Pancreas (tissue), 10 donors: ENCODE results near the gene BCL11A. TPM values are rescaled to one million over a fixed set of nuclear protein-coding genes. Genes with fewer than 3 reads are reported as not detected.

ENCODE experiments used
- ATAC-seq, 4 donors: fragments of 200-7000 bp; cut with Tn5 transposase; one replicate each; pipeline versions ENCODE4 v1.8.0 to v1.9.1; 2020; ENCODE audit warnings: mild to moderate bottlenecking in 4 of 4, moderate library complexity in 4 of 4
- DNase-seq, 6 donors: peaks; one replicate each; pipeline ENCODE4 v3.0.0-alpha.2; 2020
- FAIRE-seq: peaks from 2 replicates; lab custom pipeline; 2012; peaks lifted over from hg19 to GRCh38; lab: Jason Lieb, UNC
- H3K27ac ChIP-seq, 4 donors: fragments of 200-600 bp; sonication (generic); 1 replicate in 3 of 4; 2 replicates in 1 of 4; pipeline versions ENCODE4 v1.5.0 to v1.8.0; 2020
- H3K27me3 ChIP-seq, 4 donors: fragments of 200-600 bp; one replicate each; pipeline ENCODE4 v1.8.0; 2021
- H3K36me3 ChIP-seq, 3 donors: fragments of 200-600 bp; sonication (generic) in 1 of 3; one replicate each; pipeline versions ENCODE4 v1.5.0 to v1.8.0; 2020 to 2021
- H3K4me1 ChIP-seq, 3 donors: fragments of 200-600 bp; one replicate each; pipeline ENCODE4 v1.8.0; 2021
- H3K4me3 ChIP-seq, 4 donors: fragments of 200-600 bp; sonication (generic) in 2 of 4; one replicate each; pipeline versions ENCODE4 v1.5.0 to v1.8.0; 2020 to 2021
- H3K9me3 ChIP-seq, 4 donors: fragments of 200-600 bp; one replicate each; pipeline ENCODE4 v1.8.0; 2021
- CTCF ChIP-seq, 4 donors: fragments of 200-600 bp; sonication (generic) in 3 of 4; IDR thresholded peaks; one replicate each; pipeline versions ENCODE4 v1.5.0 to v1.8.0; 2021; ENCODE audit warnings: antibody characterized with exemption in 4 of 4
- WGBS, 2 donors: extraction: QIAGEN DNeasy Blood & Tissue Kit; methylation state at CpG; one replicate each; pipeline ENCODE4 v1.1.7; 2013; 5-methylcytosine and 5-hydroxymethylcytosine counted together
- intact Hi-C, 3 donors: fragments of 100-400 bp; cut with DNase I; formaldehyde crosslinking; loops; one replicate each; pipeline versions ENCODE4 v1.11.1 to v1.14.2; 2022
- polyA plus RNA-seq, 2 donors: library from polyadenylated mRNA; stranded (reverse); fragments of 200-250 nt; gene quantifications; one replicate each; pipeline ENCODE4 v1.2.3, GENCODE V29; 2013
- total RNA-seq, 6 donors: library from RNA; stranded (reverse); fragmentation: NEBNext Ultra II Directional in 4 of 6; extraction: Animal tissue kit (Norgen Biotek cat#: 25700) in 4 of 6; gene quantifications; one replicate each; pipeline versions ENCODE4 v1.2.1 to v1.2.4, GENCODE V29; 2021 to 2023
- donor health status: healthy with polysubstance abuse.
- donor health status: DM: no; HTN: no; CAD: no; lungs with moderate emphysema.
- donor health status: DM: no; HTN: no; CAD: no.
- donor health status: control.
- donor health status: control.
- donor health status: Bipolar disorder and iron deficiency.
- donor health status: DM: yes; HTN: yes; CAD: no.
- donor health status: DM: no; HTN: no; CAD: no.
- donor health status: DM: no; HTN: no; CAD: no.
- donor health status: DM: yes; HTN: yes; CAD: no.

Gene BCL11A
- total and polyA plus RNA-seq, 8 donors: 4.4 to 16.1 (median 11.7) TPM

DNA sequence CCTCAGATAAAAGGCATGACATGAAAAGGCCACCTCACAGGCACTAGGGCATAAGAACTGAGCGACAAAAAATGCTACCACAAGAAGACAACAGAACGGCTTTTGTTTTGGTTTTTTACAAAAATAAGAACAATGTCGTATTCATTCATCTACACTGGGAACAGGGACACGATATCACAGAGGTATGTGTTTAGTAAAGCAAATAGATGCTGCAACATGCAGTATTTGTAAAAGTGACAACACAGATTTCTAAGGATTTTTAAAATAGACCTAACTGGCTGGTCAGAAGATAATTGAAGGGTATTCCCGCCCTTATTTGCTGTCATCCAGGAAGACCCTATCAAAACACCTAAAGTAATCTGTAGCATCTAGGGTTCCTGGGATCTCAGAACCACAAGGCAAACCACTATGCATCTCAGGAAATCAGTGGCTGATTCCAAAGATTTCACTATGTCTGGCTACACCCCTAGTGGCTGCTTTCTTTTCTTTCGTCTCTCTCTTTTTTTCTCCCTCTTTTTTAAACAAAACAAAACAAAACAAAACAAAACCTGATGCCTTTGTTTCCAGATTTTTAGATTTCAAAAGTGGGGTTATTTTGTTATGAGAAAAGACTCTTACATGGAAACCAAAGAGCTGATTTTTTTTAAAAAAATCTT, 97.2 kb downstream of the BCL11A start:
- no peak for FAIRE-seq
- Histone ChIP-seq H3K4me3 (no peak overlapping the region), H3K36me3 (peaks cover 0 to 11% (median 8%) of the 10 kb centered on the region in 3 donors), H3K27me3 (no peaks in the 10 kb centered on the region), H3K9me3 (no peaks in the 10 kb centered on the region), H3K27ac (no peak overlapping the region), H3K4me1 (no peaks in the 10 kb centered on the region)
- ATAC-seq: no peak
- intact Hi-C loops: no loop called here
- 88 to 91% methylated on average over 6 of the region's 6 CpGs for WGBS, 2 donors
- no peak for TF ChIP-seq CTCF (IDR thresholded peaks at IDR 0.05)
- DNase-seq: no peak

DNA sequence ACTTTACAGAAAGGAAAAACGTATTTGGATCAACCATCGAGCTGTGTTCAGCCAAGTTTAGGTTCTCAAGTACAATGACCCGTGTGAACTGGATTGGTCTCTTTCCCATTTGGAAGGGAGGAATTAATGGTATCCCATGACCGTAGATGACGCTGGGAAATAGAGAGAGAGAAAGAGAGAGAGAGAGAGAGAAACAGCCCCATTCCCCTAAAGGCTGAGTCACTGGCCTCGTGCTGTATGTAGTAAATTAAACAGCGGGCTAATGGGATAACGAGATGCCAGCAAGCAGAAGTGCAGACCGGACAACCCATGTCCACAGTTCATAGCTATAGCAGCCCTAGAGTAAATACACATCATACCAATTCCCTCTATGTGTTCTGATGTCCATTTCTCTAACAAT, 99.6 kb downstream of the BCL11A start:
- no peaks in the 10 kb centered on the region for H3K4me1 ChIP-seq
- 94 to 95% methylated on average over 9 of the region's 9 CpGs for WGBS, 2 donors
- H3K9me3 ChIP-seq: no peaks in the 10 kb centered on the region
- intact Hi-C loops: no loop called here
- no peak overlapping the region for H3K27ac ChIP-seq
- H3K36me3 ChIP-seq: no peaks in the 10 kb centered on the region
- no peak overlapping the region for H3K4me3 ChIP-seq
- ATAC-seq: no peak
- DNase-seq: no peak
- no peak for FAIRE-seq
- TF ChIP-seq CTCF (IDR thresholded peaks at IDR 0.05): no peak
- no peaks in the 10 kb centered on the region for H3K27me3 ChIP-seq

DNA sequence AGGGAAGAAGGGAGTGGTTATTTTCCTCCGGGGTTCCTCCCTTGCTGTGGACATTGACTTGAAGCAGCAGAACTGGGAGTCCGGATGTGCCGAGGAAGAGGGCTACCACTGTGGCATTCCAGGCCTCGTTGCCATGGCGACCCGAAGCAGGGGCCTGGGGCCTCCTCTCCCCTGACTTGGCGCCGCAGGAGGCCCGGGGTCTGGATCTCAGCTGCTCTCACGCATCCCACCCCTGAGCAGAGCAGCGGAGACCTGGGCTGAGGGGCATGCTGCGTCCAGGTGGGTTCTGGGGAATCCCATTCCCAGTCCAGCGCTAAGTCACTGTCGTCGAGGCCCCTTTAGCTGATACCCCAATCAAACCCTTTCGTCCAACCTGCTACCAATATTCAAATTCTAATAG, 100.2 kb downstream of the BCL11A start:
- Histone ChIP-seq H3K9me3 (no peaks in the 10 kb centered on the region), H3K4me1 (no peaks in the 10 kb centered on the region), H3K4me3 (no peak overlapping the region), H3K36me3 (no peaks in the 10 kb centered on the region), H3K27me3 (no peaks in the 10 kb centered on the region), H3K27ac (no peak overlapping the region)
- intact Hi-C loops: no loop called here
- ATAC-seq (no peak), DNase-seq (no peak), FAIRE-seq (no peak)
- no peak for TF ChIP-seq CTCF (IDR thresholded peaks at IDR 0.05)
- WGBS, 2 donors: 87 to 91% methylated on average over 16 of the region's 16 CpGs

DNA sequence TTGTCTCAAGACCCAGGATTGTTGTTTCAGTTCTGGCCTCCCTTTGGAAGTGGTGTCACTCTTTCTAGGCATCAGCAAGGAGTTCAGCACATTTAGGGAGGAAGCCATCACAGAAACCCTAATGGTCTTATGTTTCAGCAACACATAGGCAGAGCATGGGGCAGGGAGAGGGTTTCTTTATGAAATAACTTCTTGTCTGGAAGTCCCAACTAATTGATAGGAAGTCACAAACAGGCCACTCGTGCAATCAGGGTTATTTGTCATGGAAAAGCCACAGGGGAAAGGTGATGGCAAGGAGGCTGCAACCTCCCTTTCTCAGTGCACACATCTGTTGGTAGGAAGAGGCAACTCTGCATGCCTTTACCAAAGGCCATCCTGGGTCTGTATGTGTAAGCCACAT, 103.0 kb downstream of the BCL11A start:
- ATAC-seq (no peak), FAIRE-seq (no peak), DNase-seq (no peak)
- H3K27me3 ChIP-seq: no peaks in the 10 kb centered on the region
- no peak overlapping the region for H3K4me3 ChIP-seq
- WGBS, 2 donors: 63% methylated on average over 1 of the region's 1 CpG
- intact Hi-C loops: no loop called here
- no peaks in the 10 kb centered on the region for H3K36me3 ChIP-seq
- H3K27ac ChIP-seq: no peak overlapping the region
- H3K9me3 ChIP-seq: no peaks in the 10 kb centered on the region
- TF ChIP-seq CTCF (IDR thresholded peaks at IDR 0.05): no peak
- no peaks in the 10 kb centered on the region for H3K4me1 ChIP-seq

- no peak for TF ChIP-seq CTCF (IDR thresholded peaks at IDR 0.05)
- H3K27me3 ChIP-seq: no peaks in the 10 kb centered on the region
- H3K27ac ChIP-seq: no peak overlapping the region
- intact Hi-C loops: no loop called here
- no peak for FAIRE-seq
- WGBS, 2 donors: 90 to 94% methylated on average over 1 of the region's 1 CpG
- H3K9me3 ChIP-seq: no peaks in the 10 kb centered on the region
- no peak overlapping the region for H3K4me3 ChIP-seq
- H3K36me3 ChIP-seq: no peaks in the 10 kb centered on the region
- H3K4me1 ChIP-seq: no peaks in the 10 kb centered on the region
- no peak for ATAC-seq
- no peak for DNase-seq
These were observed 105.5 kb downstream of the BCL11A start for GRCh38 chr2:60447943-60448342.
